K562 (cell line): Measurements from ENCODE around the gene LGR6. TPM values are rescaled to one million over a fixed set of nuclear protein-coding genes. Genes with fewer than 3 reads are reported as not detected.

ENCODE experiments used
- ATAC-seq: fragments of 200-7000 bp; cut with Tn5 transposase; 3 replicates; pipeline ENCODE4 v1.9.1; 2020; ENCODE audit warnings: moderate library complexity
- BruUV-seq: library from RNA; stranded (reverse); fragments of 400-500 nt; replicated peaks from 2 replicates; lab custom pipeline; 2021; lab: Mats Ljungman, UMichigan
- CTCF ChIA-PET: fragments of 300-600 bp; formaldehyde crosslinking; extraction: SDS; loops from one replicate; lab custom pipeline; 2021; ENCODE audit warnings: low intra/inter-chr PET ratio; lab: Yijun Ruan, JAX
- POLR2A ChIA-PET: fragments of 300-600, 350-650 bp; sonication (Branson Sonifier 250); formaldehyde crosslinking; extraction: SDS; loops from one replicate; lab custom pipeline; 2021; ENCODE audit warnings: antibody characterized with exemption, inconsistent platforms; lab: Yijun Ruan, JAX
- DNase-seq, 4 experiments: peaks; one replicate each; pipeline versions ENCODE4 v3.0.0 to v3.0.0-alpha.2; 2011 to 2018; ENCODE audit warnings: low spot score in 3 of 4, mixed read lengths in 3 of 4; ENCODE audit errors: extremely low read depth in 1 of 4
- FAIRE-seq: peaks from 2 replicates; lab custom pipeline; 2011; peaks lifted over from hg19 to GRCh38; lab: Jason Lieb, UNC
- H2AFZ ChIP-seq: 2 replicates; pipeline ENCODE4 v1.6.0; 2011; ENCODE audit warnings: low read depth, low read length, control low read depth, inconsistent platforms
- H3K27ac ChIP-seq: fragments of 200-600 bp; 3 replicates; pipeline ENCODE4 v1.8.0; 2011; ENCODE audit warnings: low read depth, mild to moderate bottlenecking, control low read depth, inconsistent platforms, low read length, moderate library complexity, mixed read lengths; ENCODE audit errors: extremely low read depth
- H3K27me3 ChIP-seq, 2 experiments: fragments of 300-600 bp in 1 of 2; 2 replicates in 1 of 2; 3 replicates in 1 of 2; pipeline versions ENCODE4 v1.6.0 to v1.8.0; 2011; ENCODE audit warnings: inconsistent platforms in 2 of 2, low read length in 2 of 2, mild to moderate bottlenecking in 1 of 2, mixed read lengths in 1 of 2, moderate library complexity in 1 of 2; ENCODE audit not compliant: control insufficient read depth in 2 of 2, insufficient read depth in 2 of 2
- H3K36me3 ChIP-seq: fragments of 300-600 bp; 3 replicates; pipeline ENCODE4 v1.8.0; 2011; ENCODE audit warnings: mild to moderate bottlenecking, low read length, inconsistent platforms; ENCODE audit not compliant: control insufficient read depth, insufficient read depth
- H3K4me1 ChIP-seq, 2 experiments: fragments of 200-600 bp in 1 of 2; replicated peaks in 1 of 2; 2 replicates in 1 of 2; 3 replicates in 1 of 2; pipeline versions ENCODE4 v1.5.1 to v1.8.0; 2011; ENCODE audit warnings: inconsistent platforms in 2 of 2, low read length in 2 of 2, mild to moderate bottlenecking in 1 of 2, mixed read lengths in 1 of 2, moderate library complexity in 1 of 2; ENCODE audit not compliant: control insufficient read depth in 2 of 2, insufficient read depth in 2 of 2
- H3K4me2 ChIP-seq: 2 replicates; pipeline ENCODE4 v1.6.1; 2011; ENCODE audit warnings: low read length, control low read depth, inconsistent platforms, mixed read lengths; ENCODE audit not compliant: insufficient read depth
- H3K4me3 ChIP-seq: fragments of 200-600 bp; sonication (generic), shearing (Covaris generic); 2 replicates; pipeline ENCODE4 v1.5.1; 2016; ENCODE audit warnings: control low read depth, inconsistent platforms
- H3K79me2 ChIP-seq: fragments of 200-600 bp; 3 replicates; pipeline ENCODE4 v1.8.0; 2011; ENCODE audit warnings: low read length, inconsistent platforms; ENCODE audit not compliant: control insufficient read depth, insufficient read depth
- H3K9ac ChIP-seq, 2 experiments: 2 replicates each; pipeline versions ENCODE4 v1.6.0 to v1.6.1; 2011; ENCODE audit warnings: low read depth in 2 of 2, low read length in 2 of 2, control low read depth in 1 of 2, inconsistent platforms in 1 of 2, mild to moderate bottlenecking in 1 of 2, mixed read lengths in 1 of 2; ENCODE audit not compliant: insufficient read depth in 1 of 2
- H3K9me1 ChIP-seq: one replicate; pipeline ENCODE4 v1.6.0; 2011; ENCODE audit warnings: inconsistent platforms, mild to moderate bottlenecking, low read length, moderate library complexity; ENCODE audit not compliant: control insufficient read depth, insufficient read depth
- H3K9me3 ChIP-seq: replicated peaks from 2 replicates; pipeline ENCODE4 v1.5.1; 2011; ENCODE audit warnings: low read depth, low read length, inconsistent platforms; ENCODE audit not compliant: control insufficient read depth, insufficient read depth
- H4K20me1 ChIP-seq: replicated peaks from 2 replicates; pipeline ENCODE4 v1.6.1; 2011; ENCODE audit warnings: low read length, inconsistent platforms, mixed read lengths; ENCODE audit not compliant: control insufficient read depth, insufficient read depth
- DNMT1 ChIP-seq: fragments of 450-650 bp; IDR thresholded peaks from 2 replicates; pipeline ENCODE4 v1.6.1; 2016; ENCODE audit warnings: antibody characterized with exemption, mild to moderate bottlenecking
- FOXJ3 ChIP-seq: sonication (generic); formaldehyde crosslinking; IDR thresholded peaks from 2 replicates; pipeline ENCODE4 v1.4.0; 2020; ENCODE audit warnings: mild to moderate bottlenecking, missing genetic modification reagents
- MED1 ChIP-seq: sonication (generic); formaldehyde crosslinking; IDR thresholded peaks from 2 replicates; pipeline ENCODE4 v1.8.1; 2023; ENCODE audit warnings: missing genetic modification reagents, borderline replicate concordance
- MYNN ChIP-seq, 2 experiments: sonication (generic); formaldehyde crosslinking in 1 of 2; IDR thresholded peaks; 2 replicates each; pipeline versions ENCODE4 v1.5.0 to v1.6.1; 2016 to 2020; ENCODE audit warnings: antibody characterized with exemption in 1 of 2, missing genetic modification reagents in 1 of 2
- NFE2 ChIP-seq: IDR thresholded peaks from 2 replicates; pipeline ENCODE4 v1.6.1; 2014; ENCODE audit warnings: antibody characterized with exemption, low read depth
- PML ChIP-seq: IDR thresholded peaks from 2 replicates; pipeline ENCODE4 v1.6.1; 2012; ENCODE audit warnings: low read length, inconsistent platforms
- POLR2A ChIP-seq: fragments of 450-650 bp; conservative IDR thresholded peaks from 2 replicates; pipeline ENCODE4 v1.6.1; 2016
- POLR2G ChIP-seq: fragments of 200-400 bp; formaldehyde crosslinking; IDR thresholded peaks from 2 replicates; pipeline ENCODE4 v1.6.1; 2017; ENCODE audit warnings: low read depth, mild to moderate bottlenecking, antibody characterized with exemption, low read length, moderate library complexity
- RFX7 ChIP-seq: fragments of 250-450 bp; sonication (Bioruptor Pico); IDR thresholded peaks from 2 replicates; pipeline ENCODE4 v1.5.1; 2021; ENCODE audit warnings: mild to moderate bottlenecking
- SMARCA5 ChIP-seq: fragments of 450-650 bp; IDR thresholded peaks from 2 replicates; pipeline ENCODE4 v1.6.1; 2016
- VEZF1 ChIP-seq: fragments of 200-800 bp; sonication (Bioruptor generic); IDR thresholded peaks from 2 replicates; pipeline ENCODE4 v1.6.1; 2017; ENCODE audit warnings: missing genetic modification characterization, missing compliant biosample characterization
- ZFPM2 ChIP-seq: fragments of 250-450 bp; sonication (Bioruptor Pico); IDR thresholded peaks from 2 replicates; pipeline ENCODE4 v1.5.1; 2022; ENCODE audit warnings: mild to moderate bottlenecking
- ZNF165 ChIP-seq: fragments of 250-450 bp; sonication (Bioruptor Pico); IDR thresholded peaks from 2 replicates; pipeline ENCODE4 v1.4.0; 2020; ENCODE audit warnings: borderline replicate concordance
- ZNF639 ChIP-seq, 2 experiments: fragments of 200-800 bp in 1 of 2; sonication (Bioruptor generic) in 1 of 2; sonication (generic) in 1 of 2; formaldehyde crosslinking in 1 of 2; IDR thresholded peaks in 1 of 2; conservative IDR thresholded peaks in 1 of 2; 2 replicates each; pipeline versions ENCODE4 v1.5.0 to v1.6.1; 2016 to 2020; ENCODE audit warnings: missing compliant biosample characterization in 1 of 2, missing genetic modification characterization in 1 of 2, missing genetic modification reagents in 1 of 2
- WGBS: fragments of 100-300 bp; shearing (Covaris generic); methylation state at CpG from one replicate; pipeline ENCODE4 v1.1.6; 2016; ENCODE audit warnings: low coverage, mixed read lengths; ENCODE audit not compliant: insufficient coverage; ENCODE audit errors: missing lambda C conversion rate; 5-methylcytosine and 5-hydroxymethylcytosine counted together
- in situ Hi-C: fragments of 300-500 bp; cut with MboI; formaldehyde crosslinking; loops from 4 replicates; pipeline ENCODE4 v1.15.0; 2018; ENCODE audit warnings: inconsistent platforms, mixed read lengths
- intact Hi-C: fragments of 100-400 bp; cut with micrococcal nuclease; formaldehyde crosslinking; loops from 2 replicates; pipeline ENCODE4 v1.14.2; 2022
- polyA plus RNA-seq, 8 experiments: library from polyadenylated mRNA; depleted of rRNA in 4 of 8; stranded (reverse) in 5 of 8; unstranded in 3 of 8; fragments of >200 nt; fragmentation: Nextera tagmentation in 2 of 8; fragmentation: Illumina TruSeq in 1 of 8; extraction: Ambion mirVana in 2 of 8; extraction: Trizol in 1 of 8; gene quantifications; 2 replicates each; pipeline versions ENCODE4 v1.2.1 to v1.2.3, GENCODE V29; 2011 to 2014; ENCODE audit warnings: inconsistent platforms in 1 of 8, missing spikeins in 1 of 8
- total RNA-seq, 7 experiments: library from RNA; depleted of rRNA in 6 of 7; stranded (reverse); fragments of >200 nt in 6 of 7; fragmentation: Illumina TruSeq in 2 of 7; extraction: Trizol in 2 of 7; gene quantifications; 2 replicates each; pipeline versions ENCODE4 v1.2.1 to v1.2.3, GENCODE V29; 2011 to 2021; ENCODE audit warnings: low replicate concordance in 1 of 7

Gene LGR6
- total and polyA plus RNA-seq, 9 of the 15 experiments (the other 6 are each of a cell fraction or from before 2014, with no cell fraction given) = 0.01 to 0.54 (median 0.17) TPM; not detected in 1

DNA sequence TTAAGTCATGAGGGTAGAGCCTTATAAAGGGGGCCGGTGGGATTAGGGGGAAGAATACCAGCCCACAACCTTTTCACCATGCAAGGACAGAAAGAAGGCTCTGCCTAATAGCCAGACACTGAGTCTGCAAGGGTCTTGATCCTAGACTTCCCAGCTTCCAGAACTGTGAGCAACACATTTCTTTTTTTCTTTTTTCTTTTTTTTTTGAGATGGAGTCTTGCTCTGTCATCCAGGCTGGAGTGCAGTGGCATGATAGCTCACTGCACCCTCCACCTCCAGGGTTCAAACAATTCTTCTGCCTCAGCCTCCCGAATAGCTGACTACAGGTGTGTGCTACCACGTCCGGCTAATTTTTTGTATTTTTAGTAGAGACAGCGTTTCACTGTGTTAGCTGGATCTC is 47.3 kb upstream of the LGR6 start (continued):
- no peak for TF ChIP-seq NFE2
- TF ChIP-seq ZNF165 (CRISPR knock-in tag) = no peak
- no peak for TF ChIP-seq ZFPM2 (CRISPR knock-in tag)
- no peak for TF ChIP-seq SMARCA5
- TF ChIP-seq RFX7 = no peak
- TF ChIP-seq POLR2A = peak; percentile 66
- no peak for TF ChIP-seq FOXJ3
- no peak for TF ChIP-seq MED1 (CRISPR knock-in tag)
- no peak for TF ChIP-seq DNMT1
- TF ChIP-seq ZNF639 (CRISPR knock-in tag; conservative IDR thresholded peaks at IDR 0.05 in 1 of 2, IDR thresholded peaks at IDR 0.05 in 1 of 2) = no peak

- WGBS = 62% methylated on average over 3 of the region's 3 CpGs
- ChIA-PET CTCF (no interaction called here), POLR2A (interaction anchor here (0.6 to 8.9 kb wide), 6 partner anchors 9 to 917 kb away, joined by 3 to 49 read pairs (median 10); partner anchors contain the start of gene PTPN7)
- no peak overlapping the region for H2AFZ ChIP-seq
- intact Hi-C loops = no loop called here
- in situ Hi-C loops = no loop called here
- no peak for ATAC-seq
- H3K9me1 ChIP-seq = peaks cover 4% of the 10 kb centered on the region
- H3K79me2 ChIP-seq = peaks cover 25% of the 10 kb centered on the region
- no peak for FAIRE-seq
- no peaks in the 10 kb centered on the region for H3K27me3 ChIP-seq
- peaks cover 7% of the 10 kb centered on the region for H4K20me1 ChIP-seq
- H3K4me1 ChIP-seq = peaks cover 32 to 37% of the 10 kb centered on the region in 2 experiments; a peak in 4 of 5 replicates
- no peak for DNase-seq
- no peak overlapping the region for H3K27ac ChIP-seq
- no peak overlapping the region for H3K4me3 ChIP-seq
- peak overlapping the region in 1 of 2 experiments; percentile 19; a peak in 1 of 4 replicates for H3K9ac ChIP-seq
- no peak overlapping the region for H3K4me2 ChIP-seq
- no TSS peak for BruUV-seq
- no peaks in the 10 kb centered on the region for H3K9me3 ChIP-seq
- H3K36me3 ChIP-seq = peaks cover 52% of the 10 kb centered on the region
- 0 out of 2 replicates have a peak, but pooled peaks have one; percentile 32 for TF ChIP-seq PML
- TF ChIP-seq POLR2G = peak; percentile 60
- 0 out of 2 replicates have a peak, but pooled peaks have one; percentile 2 for TF ChIP-seq MYNN (IDR thresholded peaks at IDR 0.05)
- TF ChIP-seq MYNN (CRISPR knock-in tag; IDR thresholded peaks at IDR 0.05) = no peak
- TF ChIP-seq VEZF1 (CRISPR knock-in tag) = no peak
Observed at GRCh38 chr1:202146993-202147392, 46.6 kb upstream of the LGR6 start.
